ENCODE measurements around the gene FOXP4.

DNA sequence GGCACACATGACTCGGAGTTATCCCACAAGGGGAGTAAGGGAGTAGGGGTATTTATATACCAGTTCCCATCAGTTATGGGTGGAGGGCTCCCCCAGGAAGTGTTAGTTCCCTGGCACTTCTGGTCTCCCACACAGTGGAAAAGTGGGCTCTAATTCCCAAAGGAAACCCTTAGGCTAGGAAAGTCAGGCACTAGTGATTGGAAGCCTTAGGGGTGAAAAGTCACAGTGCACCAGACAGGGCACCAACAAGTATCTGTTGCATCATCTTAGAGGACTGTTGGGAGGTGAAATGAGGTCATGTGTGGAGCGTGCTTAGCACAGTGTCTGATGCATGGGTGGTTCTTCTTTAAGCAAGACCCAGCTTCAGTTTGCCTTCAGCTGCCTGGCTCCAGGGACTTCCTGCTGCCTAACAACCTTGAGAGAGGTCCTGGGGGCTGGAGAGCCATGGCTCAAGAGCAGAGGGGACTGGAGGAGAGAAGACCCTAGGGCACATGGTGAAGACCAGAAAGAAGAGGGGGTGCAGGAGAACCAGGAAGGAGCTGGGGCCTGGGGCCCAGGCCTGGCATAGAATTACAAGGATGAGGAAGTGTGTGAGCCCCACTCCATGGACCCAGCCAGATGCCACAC is 7.5 kb upstream of the FOXP4 start:
- no peak for TF ChIP-seq POLR2AphosphoS5 (IDR thresholded peaks at IDR 0.05; ENCODE audit: low read depth, low read length)
- TF ChIP-seq POLR2A (IDR thresholded peaks at IDR 0.05; ENCODE audit: low read depth, low read length) = no peak
- no peak for TF ChIP-seq TAF1 (IDR thresholded peaks at IDR 0.05; ENCODE audit: borderline replicate concordance, low read depth, low read length)
